RWPE2 (cell line): ENCODE data around the gene C4orf36.

ENCODE experiments used
- ATAC-seq: fragments of 200-7000 bp; cut with Tn5 transposase; 3 replicates; pipeline ENCODE4 v1.9.1; 2021; ENCODE audit warnings: low read depth
- DNase-seq: peaks from one replicate; pipeline ENCODE4 v3.0.0-alpha.2; 2020; ENCODE audit warnings: low spot score
- H3K27ac ChIP-seq: fragments of 450-650 bp; 2 replicates; pipeline ENCODE4 v1.5.1; 2017; ENCODE audit warnings: mild to moderate bottlenecking; ENCODE audit not compliant: poor library complexity, severe bottlenecking
- H3K27me3 ChIP-seq: fragments of 250-450 bp; sonication (Bioruptor Pico); 2 replicates; pipeline ENCODE4 v1.5.1; 2021; ENCODE audit warnings: mild to moderate bottlenecking, moderate library complexity; ENCODE audit not compliant: insufficient read depth, poor library complexity, severe bottlenecking
- H3K36me3 ChIP-seq: fragments of 250-450 bp; sonication (Bioruptor Pico); 2 replicates; pipeline ENCODE4 v1.5.1; 2020; ENCODE audit warnings: low read depth, mild to moderate bottlenecking, moderate library complexity
- H3K4me1 ChIP-seq: fragments of 250-450 bp; sonication (Bioruptor Pico); 2 replicates; pipeline ENCODE4 v1.5.1; 2021; ENCODE audit warnings: mild to moderate bottlenecking, moderate library complexity; ENCODE audit not compliant: insufficient read depth, poor library complexity, severe bottlenecking
- H3K4me3 ChIP-seq: fragments of 250-450 bp; sonication (Bioruptor Pico); 2 replicates; pipeline ENCODE4 v1.5.1; 2021; ENCODE audit warnings: mild to moderate bottlenecking, moderate library complexity; ENCODE audit not compliant: severe bottlenecking
- H3K9me3 ChIP-seq: fragments of 250-450 bp; sonication (Bioruptor Pico); 2 replicates; pipeline ENCODE4 v1.5.1; 2021; ENCODE audit warnings: mild to moderate bottlenecking, moderate library complexity; ENCODE audit not compliant: severe bottlenecking
- TF ChIP-seq, protein P1 (sequence below): fragments of 450-650 bp; IDR thresholded peaks from one replicate; pipeline ENCODE4 v1.5.1; 2017; ENCODE audit warnings: mild to moderate bottlenecking, moderate library complexity; ENCODE audit not compliant: poor library complexity, severe bottlenecking

Gene C4orf36

DNA sequence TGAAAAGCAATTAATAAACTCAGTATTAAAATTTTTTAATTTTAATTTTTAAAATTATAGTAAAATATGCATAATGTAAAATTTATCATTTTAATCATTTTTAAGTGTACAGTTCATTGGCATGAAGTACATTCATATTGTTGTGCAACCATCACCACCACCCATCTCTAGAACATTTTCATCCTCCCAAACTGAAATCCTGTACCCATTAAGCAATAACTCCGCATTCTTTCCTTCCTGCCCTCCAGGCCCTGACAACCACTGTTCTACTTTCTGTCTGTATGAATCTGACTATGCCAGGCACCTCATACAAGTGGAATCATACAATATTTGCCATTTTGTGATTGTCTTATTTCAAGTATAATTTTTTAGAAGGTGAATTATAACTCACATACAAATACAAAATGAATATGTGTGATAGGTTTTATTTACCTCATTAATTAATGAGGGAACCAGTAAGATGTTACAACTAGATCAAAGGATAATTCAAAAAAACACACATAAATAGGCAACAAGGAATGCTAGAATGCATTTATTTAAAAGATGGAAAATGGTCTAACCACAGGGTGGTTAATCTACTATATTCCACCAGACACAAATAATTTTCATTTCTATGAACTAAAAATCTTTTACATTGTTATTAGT lies 29.5 kb upstream of the C4orf36 start:
- ATAC-seq (peak; percentile 41), DNase-seq (no peak)
- Histone ChIP-seq H3K4me1 (peaks cover 30% of the 10 kb centered on the region), H3K9me3 (no peaks in the 10 kb centered on the region), H3K36me3 (no peaks in the 10 kb centered on the region), H3K4me3 (no peak overlapping the region), H3K27me3 (no peaks in the 10 kb centered on the region), H3K27ac (peak overlapping the region; percentile 47)
- TF ChIP-seq, protein P1, sequence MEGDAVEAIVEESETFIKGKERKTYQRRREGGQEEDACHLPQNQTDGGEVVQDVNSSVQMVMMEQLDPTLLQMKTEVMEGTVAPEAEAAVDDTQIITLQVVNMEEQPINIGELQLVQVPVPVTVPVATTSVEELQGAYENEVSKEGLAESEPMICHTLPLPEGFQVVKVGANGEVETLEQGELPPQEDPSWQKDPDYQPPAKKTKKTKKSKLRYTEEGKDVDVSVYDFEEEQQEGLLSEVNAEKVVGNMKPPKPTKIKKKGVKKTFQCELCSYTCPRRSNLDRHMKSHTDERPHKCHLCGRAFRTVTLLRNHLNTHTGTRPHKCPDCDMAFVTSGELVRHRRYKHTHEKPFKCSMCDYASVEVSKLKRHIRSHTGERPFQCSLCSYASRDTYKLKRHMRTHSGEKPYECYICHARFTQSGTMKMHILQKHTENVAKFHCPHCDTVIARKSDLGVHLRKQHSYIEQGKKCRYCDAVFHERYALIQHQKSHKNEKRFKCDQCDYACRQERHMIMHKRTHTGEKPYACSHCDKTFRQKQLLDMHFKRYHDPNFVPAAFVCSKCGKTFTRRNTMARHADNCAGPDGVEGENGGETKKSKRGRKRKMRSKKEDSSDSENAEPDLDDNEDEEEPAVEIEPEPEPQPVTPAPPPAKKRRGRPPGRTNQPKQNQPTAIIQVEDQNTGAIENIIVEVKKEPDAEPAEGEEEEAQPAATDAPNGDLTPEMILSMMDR: no peak

DNA sequence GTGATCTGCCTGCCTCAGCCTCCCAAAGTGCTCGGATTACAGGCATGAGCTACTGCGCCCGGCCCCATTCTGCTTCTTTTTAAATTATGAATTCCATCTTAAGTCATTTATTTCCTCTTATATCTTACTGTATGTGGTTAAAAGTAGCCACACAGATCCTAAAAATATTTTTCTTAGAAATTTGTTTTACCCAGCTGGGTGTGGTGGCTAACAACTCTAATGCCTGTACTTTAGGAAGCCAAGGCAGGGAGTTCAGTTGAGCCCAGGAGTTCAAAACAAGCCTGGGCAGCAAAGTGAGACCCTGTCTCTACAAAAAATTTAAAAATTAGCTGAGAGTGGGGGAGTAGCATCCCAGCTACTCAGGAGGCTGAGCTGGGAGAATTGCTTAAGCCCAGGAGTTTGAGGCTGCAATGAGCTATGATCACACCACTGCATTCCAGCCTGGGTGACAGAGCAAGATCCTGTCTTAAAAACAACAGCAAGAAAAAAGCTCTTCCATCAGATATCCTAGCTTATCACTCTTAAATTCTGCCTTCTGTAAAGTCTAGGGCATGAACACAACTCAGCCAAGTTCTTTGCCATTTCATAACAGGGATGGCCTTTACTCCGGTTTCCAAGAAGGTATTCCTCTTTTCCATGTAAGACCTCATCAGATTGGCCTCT lies 27.5 kb upstream of the C4orf36 start:
- ATAC-seq (no peak), DNase-seq (no peak)
- Histone ChIP-seq H3K9me3 (no peaks in the 10 kb centered on the region), H3K27ac (no peak overlapping the region), H3K27me3 (no peaks in the 10 kb centered on the region), H3K4me3 (no peak overlapping the region), H3K36me3 (no peaks in the 10 kb centered on the region), H3K4me1 (peaks cover 12% of the 10 kb centered on the region)
- TF ChIP-seq, protein P1: no peak

DNA sequence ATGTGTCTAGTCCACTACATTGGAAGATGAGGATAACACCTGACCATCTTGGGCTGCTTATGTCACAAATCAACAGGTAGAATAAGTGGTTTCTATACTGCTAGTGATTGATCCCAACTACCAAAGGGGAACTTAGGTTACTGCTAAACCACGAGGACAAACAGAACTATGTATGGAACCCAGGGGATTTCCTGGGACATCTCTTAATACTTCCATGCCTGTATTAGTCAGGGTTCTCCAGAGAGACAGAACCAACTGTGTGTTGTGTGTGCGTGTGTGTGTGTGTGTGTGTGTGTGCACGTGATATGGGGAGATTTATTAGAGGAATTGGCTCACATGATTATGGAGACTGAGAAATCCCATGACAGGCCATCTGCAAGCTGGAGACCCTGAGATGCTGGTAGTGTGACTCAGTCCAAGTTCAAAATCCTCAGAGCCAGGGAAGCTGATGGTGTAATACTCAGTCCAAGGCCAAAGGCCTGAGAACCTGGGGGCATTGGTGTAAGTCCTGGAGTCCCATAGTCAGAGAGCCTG lies 26.4 kb upstream of the C4orf36 start:
- H3K27me3 ChIP-seq: no peaks in the 10 kb centered on the region
- TF ChIP-seq, protein P1: no peak
- H3K4me3 ChIP-seq: no peak overlapping the region
- H3K36me3 ChIP-seq: no peaks in the 10 kb centered on the region
- no peak overlapping the region for H3K27ac ChIP-seq
- ATAC-seq: no peak
- DNase-seq: no peak
- H3K9me3 ChIP-seq: no peaks in the 10 kb centered on the region
- peaks cover 7% of the 10 kb centered on the region for H3K4me1 ChIP-seq

DNA sequence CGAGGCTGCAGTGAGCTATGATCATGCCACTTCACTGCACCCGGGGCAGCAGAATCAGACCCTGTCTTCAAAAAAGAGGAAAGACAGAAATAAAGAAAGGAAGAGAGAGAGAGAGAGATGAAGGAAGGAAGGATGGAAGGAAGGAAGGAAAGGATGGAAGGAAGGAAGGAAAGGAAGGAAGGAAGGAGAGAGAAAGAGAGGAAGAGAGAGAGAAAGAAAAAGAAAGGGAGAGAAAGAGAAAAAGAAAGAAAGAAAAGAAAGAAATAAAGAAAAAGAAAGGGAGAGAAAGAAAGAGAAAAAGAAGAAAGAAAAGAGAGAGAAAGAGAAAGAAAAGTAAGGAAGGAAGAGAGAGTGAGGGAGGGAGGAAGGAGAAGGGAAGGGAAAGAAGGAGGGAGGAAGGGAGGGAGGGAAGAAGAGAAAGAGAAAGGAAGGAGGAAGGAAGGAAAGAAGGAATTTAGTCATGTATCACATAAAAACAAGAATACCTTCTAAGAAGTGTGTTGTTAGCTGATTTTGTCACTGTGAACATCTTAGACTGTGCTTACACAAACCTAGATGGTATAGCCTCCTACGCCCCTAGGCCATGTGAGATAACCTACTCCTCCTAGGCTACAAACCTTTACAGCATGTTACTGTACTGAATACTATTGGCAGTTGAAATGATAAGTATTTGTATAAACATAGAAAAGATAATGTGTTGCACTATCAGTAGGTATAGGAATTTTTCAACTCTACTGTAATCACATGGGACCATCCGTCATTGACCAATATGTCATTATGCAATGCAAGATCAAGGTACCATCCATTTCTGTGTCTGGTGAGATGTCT lies 25.2 kb upstream of the C4orf36 start:
- Histone ChIP-seq H3K27me3 (no peaks in the 10 kb centered on the region), H3K27ac (no peak overlapping the region), H3K9me3 (no peaks in the 10 kb centered on the region), H3K4me3 (no peak overlapping the region), H3K4me1 (peaks cover 7% of the 10 kb centered on the region), H3K36me3 (no peaks in the 10 kb centered on the region)
- ATAC-seq (no peak), DNase-seq (no peak)
- TF ChIP-seq, protein P1: no peak
